T-cell (primary cell): ENCODE results near the gene RGS7. TPM values are rescaled to one million over a fixed set of nuclear protein-coding genes. Genes with fewer than 3 reads are reported as not detected.

Experiments
- ATAC-seq, 4 experiments: fragments of 200-7000 bp in 3 of 4; fragments of 150-1000 bp in 1 of 4; cut with Tn5 transposase; replicated peaks in 1 of 4; 1 replicate in 3 of 4; 2 replicates in 1 of 4; pipeline ENCODE4 v1.10.0; 2021; ENCODE audit warnings: moderate library complexity in 3 of 4, mild to moderate bottlenecking in 2 of 4, moderate number of reproducible peaks in 1 of 4
- CTCF ChIA-PET, 2 donors: fragments of 300-600 bp; sonication (Branson Sonifier 250); formaldehyde crosslinking; loops; one replicate each; lab custom pipeline; 2022; ENCODE audit warnings: antibody characterized with exemption in 2 of 2; lab: Charles Lee
- POLR2A ChIA-PET, 2 donors: fragments of 300-600 bp; sonication (Branson Sonifier 250); formaldehyde crosslinking; loops; one replicate each; lab custom pipeline; 2022; ENCODE audit warnings: antibody characterized with exemption in 2 of 2; lab: Charles Lee
- DNase-seq, 35 experiments: peaks; one replicate each; pipeline versions ENCODE4 v3.0.0 to v3.0.0-alpha.2; 2013 to 2023
- H3K27ac ChIP-seq: one replicate; pipeline ENCODE4 v1.5.1; 2013; ENCODE audit warnings: low read length
- H3K27me3 ChIP-seq, 2 experiments: replicated peaks in 1 of 2; 1 replicate in 1 of 2; 2 replicates in 1 of 2; pipeline versions ENCODE4 v1.6.1 to v1.7.0; 2013; ENCODE audit warnings: low read length in 1 of 2, mixed read lengths in 1 of 2; ENCODE audit not compliant: control insufficient read depth in 2 of 2, insufficient read depth in 2 of 2; ENCODE audit errors: extremely low read depth in 1 of 2
- H3K36me3 ChIP-seq, 2 donors: 1 replicate in 1 of 2; 2 replicates in 1 of 2; pipeline versions ENCODE4 v1.6.1 to v1.7.0; 2013; ENCODE audit warnings: low read length in 1 of 2; ENCODE audit not compliant: control insufficient read depth in 2 of 2, insufficient read depth in 1 of 2; ENCODE audit errors: extremely low read depth in 1 of 2
- H3K4me1 ChIP-seq, 2 experiments: 1 replicate in 1 of 2; 2 replicates in 1 of 2; pipeline versions ENCODE4 v1.6.1 to v1.7.0; 2013; ENCODE audit warnings: low read length in 2 of 2, mixed read lengths in 1 of 2; ENCODE audit not compliant: insufficient read depth in 2 of 2, control insufficient read depth in 1 of 2; ENCODE audit errors: extremely low read depth in 1 of 2
- H3K4me3 ChIP-seq, 2 donors: 1 replicate in 1 of 2; 2 replicates in 1 of 2; pipeline versions ENCODE4 v1.5.1 to v1.7.0; 2013; ENCODE audit warnings: mild to moderate bottlenecking in 2 of 2, low read length in 1 of 2, moderate library complexity in 1 of 2; ENCODE audit not compliant: control insufficient read depth in 1 of 2; ENCODE audit errors: extremely low read depth in 1 of 2
- H3K9me3 ChIP-seq: 2 replicates; pipeline ENCODE4 v1.7.0; 2013
- H3K27ac Mint-ChIP-seq, 2 donors: one replicate each; pipeline ENCODE4 v1.8.0; 2020 to 2021; ENCODE audit warnings: mild to moderate bottlenecking in 2 of 2, mixed read lengths in 2 of 2
- H3K27me3 Mint-ChIP-seq, 2 donors: one replicate each; pipeline ENCODE4 v1.8.0; 2021 to 2022; ENCODE audit warnings: mixed read lengths in 2 of 2
- H3K36me3 Mint-ChIP-seq: one replicate; pipeline ENCODE4 v1.8.0; 2021; ENCODE audit warnings: mixed read lengths
- H3K4me1 Mint-ChIP-seq, 3 donors: one replicate each; pipeline ENCODE4 v1.8.0; 2020 to 2022; ENCODE audit warnings: mixed read lengths in 3 of 3, mild to moderate bottlenecking in 1 of 3
- H3K4me3 Mint-ChIP-seq, 3 donors: one replicate each; pipeline ENCODE4 v1.8.0; 2020 to 2022; ENCODE audit warnings: mild to moderate bottlenecking in 3 of 3, mixed read lengths in 3 of 3, moderate library complexity in 3 of 3
- H3K9me3 Mint-ChIP-seq, 3 donors: one replicate each; pipeline ENCODE4 v1.8.0; 2020 to 2022; ENCODE audit warnings: mixed read lengths in 3 of 3
- WGBS: methylation state at CpG from one replicate; pipeline ENCODE4 v1.1.5; 2013; ENCODE audit warnings: missing lambda C conversion rate; ENCODE audit not compliant: insufficient coverage; 5-methylcytosine and 5-hydroxymethylcytosine counted together
- total RNA-seq, 35 experiments: library from RNA in 6 of 35; stranded (reverse) in 6 of 35; fragments of 120-200 nt in 1 of 35; gene quantifications; one replicate each; pipeline versions ENCODE4 v1.2.1 to v1.2.4 and lab custom pipeline; 2013 to 2026

RGS7 gene
- total RNA-seq, 5 donors from 2014 or later (not counting 1 experiment from before 2014, with no cell fraction given): not detected

DNA sequence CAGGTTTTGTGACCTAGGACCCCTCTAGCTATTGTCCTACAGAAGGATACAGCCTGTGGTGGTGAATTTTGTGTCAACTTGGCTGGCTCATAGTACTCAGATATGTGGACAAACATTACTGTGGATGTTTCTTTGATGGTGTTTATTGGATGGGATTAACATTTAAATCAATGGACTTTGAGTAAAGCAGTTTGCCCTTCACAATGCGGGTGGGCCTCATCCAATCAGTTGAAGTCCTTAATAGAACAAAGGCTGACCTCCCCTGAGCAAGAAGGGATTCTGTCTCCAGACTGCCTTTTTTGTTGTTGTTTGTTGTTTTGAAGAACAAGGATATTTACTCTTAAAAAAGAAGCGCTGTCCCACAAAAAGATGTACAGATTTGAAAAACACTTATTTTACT lies 535.1 kb downstream of the RGS7 start:
- H3K4me1 Mint-ChIP-seq: no peaks in the 10 kb centered on the region
- H3K36me3 Mint-ChIP-seq: no peaks in the 10 kb centered on the region
- Histone ChIP-seq H3K36me3 (no peaks in the 10 kb centered on the region), H3K4me1 (no peaks in the 10 kb centered on the region), H3K4me3 (no peak overlapping the region), H3K27ac (no peak overlapping the region), H3K27me3 (no peaks in the 10 kb centered on the region), H3K9me3 (no peaks in the 10 kb centered on the region)
- H3K9me3 Mint-ChIP-seq: peaks cover 0 to 22% (median 22%) of the 10 kb centered on the region in 3 donors
- H3K27me3 Mint-ChIP-seq: no peaks in the 10 kb centered on the region
- ATAC-seq: no peak
- no peak overlapping the region for H3K4me3 Mint-ChIP-seq
- ChIA-PET CTCF (no interaction called here), POLR2A (no interaction called here)
- no peak for DNase-seq
- WGBS: no CpG with 5 or more reads among the region's 2 CpGs
- H3K27ac Mint-ChIP-seq: no peak overlapping the region

DNA sequence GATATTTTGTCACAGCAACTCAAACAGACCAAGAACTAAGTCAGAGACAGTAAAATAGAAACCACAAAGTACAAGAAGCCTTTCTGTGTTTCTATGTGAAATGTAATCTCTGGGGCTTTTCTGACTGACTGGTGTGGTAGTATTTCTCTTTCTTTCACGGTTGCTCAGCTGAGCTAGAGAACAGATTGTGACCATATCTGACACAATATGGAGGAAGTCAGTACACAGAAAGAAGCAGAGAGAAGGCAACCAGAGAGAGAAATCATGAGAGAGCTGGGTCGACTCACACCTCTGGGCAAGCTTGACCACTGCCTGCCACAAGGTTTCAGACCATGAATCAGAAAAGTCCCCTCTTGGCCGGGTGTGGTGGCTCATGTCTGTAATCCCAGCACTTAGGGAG lies 536.2 kb downstream of the RGS7 start:
- 50% methylated on average over 2 of the region's 3 CpGs for WGBS
- H3K36me3 Mint-ChIP-seq: no peaks in the 10 kb centered on the region

GRCh38 chr1:240816472-240816871 lies 540.5 kb downstream of the RGS7 start:
- Histone ChIP-seq H3K9me3 (no peaks in the 10 kb centered on the region), H3K4me3 (no peak overlapping the region), H3K36me3 (no peaks in the 10 kb centered on the region), H3K4me1 (no peaks in the 10 kb centered on the region), H3K27me3 (no peaks in the 10 kb centered on the region), H3K27ac (no peak overlapping the region)
- Mint-ChIP-seq H3K27ac (no peak overlapping the region), H3K9me3 (peaks cover 0 to 18% (median 15%) of the 10 kb centered on the region in 3 donors), H3K27me3 (peaks cover 0 to 1% of the 10 kb centered on the region in 2 donors), H3K4me1 (no peaks in the 10 kb centered on the region), H3K36me3 (no peaks in the 10 kb centered on the region), H3K4me3 (no peak overlapping the region)
- WGBS: no CpG with 5 or more reads among the region's 2 CpGs
- POLR2A ChIA-PET: no interaction called here
- DNase-seq (no peak), ATAC-seq (no peak)
- CTCF ChIA-PET: no interaction called here

More for the DNA sequence above, 536.2 kb downstream of the RGS7 start:
- Histone ChIP-seq H3K9me3 (no peaks in the 10 kb centered on the region), H3K27me3 (no peaks in the 10 kb centered on the region), H3K4me3 (no peak overlapping the region), H3K36me3 (no peaks in the 10 kb centered on the region), H3K4me1 (no peaks in the 10 kb centered on the region), H3K27ac (no peak overlapping the region)
- Mint-ChIP-seq H3K4me3 (no peak overlapping the region), H3K27ac (no peak overlapping the region), H3K9me3 (peaks cover 0 to 22% (median 19%) of the 10 kb centered on the region in 3 donors), H3K4me1 (no peaks in the 10 kb centered on the region), H3K27me3 (peaks cover 0 to 1% of the 10 kb centered on the region in 2 donors)
- DNase-seq: no peak
- ChIA-PET POLR2A (no interaction called here), CTCF (no interaction called here)
- ATAC-seq: no peak

DNA sequence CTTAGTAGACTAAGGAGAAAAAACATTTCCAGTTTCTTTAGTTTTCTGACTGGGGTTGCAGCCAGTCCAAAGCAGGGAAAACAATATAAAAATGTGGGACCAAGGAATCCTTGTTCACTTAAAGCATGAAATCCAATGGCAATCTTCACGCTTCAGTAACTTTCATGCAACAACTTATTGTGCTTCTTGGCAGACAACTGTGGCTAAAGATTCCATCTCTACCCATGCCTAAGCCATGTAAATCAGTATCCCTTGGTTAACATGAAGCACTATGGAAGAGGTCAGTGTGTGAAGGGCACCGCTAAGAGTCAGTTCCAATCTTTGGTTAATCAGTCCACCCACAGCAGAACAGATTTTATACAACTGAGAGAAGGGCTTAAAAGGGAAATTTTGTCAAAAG lies 543.3 kb downstream of the RGS7 start:
- no peak for ATAC-seq
- Histone ChIP-seq H3K27me3 (no peaks in the 10 kb centered on the region), H3K4me1 (no peaks in the 10 kb centered on the region), H3K36me3 (no peaks in the 10 kb centered on the region), H3K4me3 (no peak overlapping the region), H3K27ac (no peak overlapping the region), H3K9me3 (no peaks in the 10 kb centered on the region)
- H3K36me3 Mint-ChIP-seq: no peaks in the 10 kb centered on the region
- H3K4me3 Mint-ChIP-seq: no peak overlapping the region
- CTCF ChIA-PET: no interaction called here
- no peak for DNase-seq
- no CpG with 5 or more reads among the region's 2 CpGs for WGBS
- H3K27ac Mint-ChIP-seq: no peak overlapping the region
- H3K4me1 Mint-ChIP-seq: no peaks in the 10 kb centered on the region
- peaks cover 0 to 1% of the 10 kb centered on the region in 2 donors for H3K27me3 Mint-ChIP-seq
- POLR2A ChIA-PET: no interaction called here
- peaks cover 0 to 9% (median 0%) of the 10 kb centered on the region in 3 donors for H3K9me3 Mint-ChIP-seq

GRCh38 chr1:240811256-240811655 lies 545.7 kb downstream of the RGS7 start:
- Histone ChIP-seq H3K27ac (no peak overlapping the region), H3K27me3 (no peaks in the 10 kb centered on the region), H3K4me1 (no peaks in the 10 kb centered on the region), H3K9me3 (no peaks in the 10 kb centered on the region), H3K36me3 (no peaks in the 10 kb centered on the region), H3K4me3 (no peak overlapping the region)
- no peaks in the 10 kb centered on the region for H3K4me1 Mint-ChIP-seq
- H3K4me3 Mint-ChIP-seq: no peak overlapping the region
- CTCF ChIA-PET: no interaction called here
- DNase-seq (no peak), ATAC-seq (no peak)
- no peaks in the 10 kb centered on the region for H3K36me3 Mint-ChIP-seq
- no peaks in the 10 kb centered on the region for H3K27me3 Mint-ChIP-seq
- H3K27ac Mint-ChIP-seq: no peak overlapping the region
- H3K9me3 Mint-ChIP-seq: peaks cover 0 to 5% (median 0%) of the 10 kb centered on the region in 3 donors
- 38% methylated on average over 1 of the region's 2 CpGs for WGBS
- POLR2A ChIA-PET: no interaction called here

GRCh38 chr1:240808381-240808780 lies 548.6 kb downstream of the RGS7 start:
- DNase-seq (no peak), ATAC-seq (no peak)
- H3K4me1 Mint-ChIP-seq: no peaks in the 10 kb centered on the region
- Histone ChIP-seq H3K4me1 (no peaks in the 10 kb centered on the region), H3K27ac (no peak overlapping the region), H3K27me3 (no peaks in the 10 kb centered on the region), H3K36me3 (no peaks in the 10 kb centered on the region), H3K4me3 (no peak overlapping the region), H3K9me3 (no peaks in the 10 kb centered on the region)
- H3K27me3 Mint-ChIP-seq: no peaks in the 10 kb centered on the region
- no peak overlapping the region for H3K27ac Mint-ChIP-seq
- no peaks in the 10 kb centered on the region for H3K36me3 Mint-ChIP-seq
- WGBS: no CpG with 5 or more reads among the region's 1 CpG
- ChIA-PET CTCF (no interaction called here), POLR2A (no interaction called here)
- H3K4me3 Mint-ChIP-seq: no peak overlapping the region
- peaks cover 0 to 5% (median 0%) of the 10 kb centered on the region in 3 donors for H3K9me3 Mint-ChIP-seq

DNA sequence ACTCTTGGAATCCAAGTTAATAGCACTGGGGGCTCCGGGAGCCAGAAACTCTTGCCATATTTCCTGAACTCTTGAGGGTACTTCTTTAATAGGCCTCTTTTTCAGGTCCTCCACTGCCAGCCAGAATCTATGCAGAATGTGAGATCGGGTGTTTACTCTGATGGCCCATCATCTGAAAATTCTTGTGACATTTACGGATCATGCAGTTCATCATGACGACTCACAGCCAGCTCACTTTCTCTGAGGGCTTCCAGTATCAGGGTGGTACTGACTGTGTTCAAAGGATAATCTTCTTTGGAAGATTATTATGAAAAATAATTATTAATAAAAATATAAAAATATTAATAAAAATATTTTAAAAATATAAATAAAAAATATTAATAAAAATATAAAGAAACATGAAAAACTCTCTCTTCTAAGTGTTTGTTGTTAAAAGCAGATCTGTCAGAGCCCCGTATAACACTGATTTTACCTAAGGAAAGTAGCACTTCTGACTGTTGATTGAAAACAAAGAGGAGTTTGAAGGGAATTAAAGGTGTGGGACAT lies 550.7 kb downstream of the RGS7 start:
- 93% methylated on average over 3 of the region's 5 CpGs for WGBS
- no peaks in the 10 kb centered on the region for H3K4me1 ChIP-seq
- H3K4me1 Mint-ChIP-seq: no peaks in the 10 kb centered on the region
- H3K4me3 ChIP-seq: no peak overlapping the region
- H3K27me3 ChIP-seq: no peaks in the 10 kb centered on the region
- POLR2A ChIA-PET: no interaction called here
- no peaks in the 10 kb centered on the region for H3K36me3 ChIP-seq
- H3K36me3 Mint-ChIP-seq: no peaks in the 10 kb centered on the region
- CTCF ChIA-PET: no interaction called here
- no peak overlapping the region for H3K4me3 Mint-ChIP-seq
- H3K27me3 Mint-ChIP-seq: no peaks in the 10 kb centered on the region
- H3K27ac Mint-ChIP-seq: no peak overlapping the region
- DNase-seq (no peak), ATAC-seq (no peak)
- H3K9me3 Mint-ChIP-seq: no peaks in the 10 kb centered on the region
- no peak overlapping the region for H3K27ac ChIP-seq
- no peaks in the 10 kb centered on the region for H3K9me3 ChIP-seq
